Measurements from ENCODE around the gene MEOX1. TPM values are rescaled to one million over a fixed set of nuclear protein-coding genes. Genes with fewer than 3 reads are reported as not detected.

The MEOX1 gene
- total and polyA plus RNA-seq, 2 of the 13 experiments (the other 11 are each of a cell fraction or from before 2014, with no cell fraction given), result not detected

DNA sequence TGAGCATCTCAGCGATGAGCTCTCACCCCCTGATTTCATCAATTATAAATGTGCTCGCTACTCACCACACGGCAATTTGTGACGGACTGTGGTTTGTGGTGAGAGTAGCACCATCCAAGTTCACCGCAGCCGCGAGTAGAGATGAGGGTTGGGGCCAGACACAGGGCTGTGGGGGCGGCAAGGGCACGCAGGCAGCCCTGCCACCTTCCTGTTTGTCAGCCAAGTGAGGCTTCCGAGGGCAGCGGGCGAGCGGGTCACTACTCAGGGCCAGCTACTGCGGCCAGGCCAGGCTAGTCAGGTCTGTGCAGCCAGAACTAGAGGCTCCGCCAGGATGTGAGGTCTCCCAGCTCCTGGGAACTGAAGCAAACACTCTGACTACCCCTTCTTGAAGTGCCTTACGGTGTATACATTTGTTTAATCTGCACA is 39.6 kb upstream of the MEOX1 start (continued):
- TF ChIP-seq, protein P1, sequence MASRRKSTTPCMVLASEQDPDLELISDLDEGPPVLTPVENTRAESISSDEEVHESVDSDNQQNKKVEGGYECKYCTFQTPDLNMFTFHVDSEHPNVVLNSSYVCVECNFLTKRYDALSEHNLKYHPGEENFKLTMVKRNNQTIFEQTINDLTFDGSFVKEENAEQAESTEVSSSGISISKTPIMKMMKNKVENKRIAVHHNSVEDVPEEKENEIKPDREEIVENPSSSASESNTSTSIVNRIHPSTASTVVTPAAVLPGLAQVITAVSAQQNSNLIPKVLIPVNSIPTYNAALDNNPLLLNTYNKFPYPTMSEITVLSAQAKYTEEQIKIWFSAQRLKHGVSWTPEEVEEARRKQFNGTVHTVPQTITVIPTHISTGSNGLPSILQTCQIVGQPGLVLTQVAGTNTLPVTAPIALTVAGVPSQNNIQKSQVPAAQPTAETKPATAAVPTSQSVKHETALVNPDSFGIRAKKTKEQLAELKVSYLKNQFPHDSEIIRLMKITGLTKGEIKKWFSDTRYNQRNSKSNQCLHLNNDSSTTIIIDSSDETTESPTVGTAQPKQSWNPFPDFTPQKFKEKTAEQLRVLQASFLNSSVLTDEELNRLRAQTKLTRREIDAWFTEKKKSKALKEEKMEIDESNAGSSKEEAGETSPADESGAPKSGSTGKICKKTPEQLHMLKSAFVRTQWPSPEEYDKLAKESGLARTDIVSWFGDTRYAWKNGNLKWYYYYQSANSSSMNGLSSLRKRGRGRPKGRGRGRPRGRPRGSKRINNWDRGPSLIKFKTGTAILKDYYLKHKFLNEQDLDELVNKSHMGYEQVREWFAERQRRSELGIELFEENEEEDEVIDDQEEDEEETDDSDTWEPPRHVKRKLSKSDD (CRISPR knock-in tag; IDR thresholded peaks at IDR 0.05; ENCODE audit: low read depth), result no peak
- TF ChIP-seq ZNF850 (CRISPR knock-in tag; conservative IDR thresholded peaks at IDR 0.05), result no peak
- TF ChIP-seq ZBTB3 (CRISPR knock-in tag; IDR thresholded peaks at IDR 0.05; ENCODE audit: borderline replicate concordance, low read depth), result no peak
- TF ChIP-seq HIVEP1 (CRISPR knock-in tag; IDR thresholded peaks at IDR 0.05), result peak; percentile 48; the same call in 1 of the 2 replicates
- TF ChIP-seq ZNF761 (CRISPR knock-in tag; conservative IDR thresholded peaks at IDR 0.05), result no peak
- TF ChIP-seq ZNF274 (CRISPR knock-in tag; IDR thresholded peaks at IDR 0.05), result no peak

DNA sequence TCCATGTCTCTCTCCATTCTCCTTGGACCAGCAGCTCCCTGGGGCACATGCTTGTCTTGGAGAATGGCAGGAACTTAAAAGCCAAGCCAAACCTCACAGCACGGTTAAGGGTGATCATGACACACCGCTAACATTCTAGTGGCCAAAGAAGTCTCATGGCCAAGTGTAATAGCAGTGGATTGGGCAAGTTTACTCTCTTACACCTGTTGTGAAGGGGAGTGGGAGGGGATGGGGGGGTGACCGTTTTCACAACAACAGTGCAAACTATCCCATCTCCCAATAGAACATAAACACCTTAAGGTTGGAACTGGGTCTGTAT is 37.7 kb upstream of the MEOX1 start:
- ATAC-seq, result no peak
- no peak for FAIRE-seq
- in situ Hi-C loops (cut with HindIII; ENCODE audit: extremely low pct_ligation_motif_present, low pct_unique_long_range_greater_than_20kb), result no loop called here
- no peak overlapping the region for H3K4me3 ChIP-seq (replicated peaks in 1 of 3; ENCODE audit: insufficient read depth in 1 of 3, low read depth in 2 of 3, low read length in 3 of 3)
- no TSS peak for BruUV-seq (replicated peaks)
- no peaks in the 10 kb centered on the region for H3K79me2 ChIP-seq (ENCODE audit: insufficient read depth, low read length)
- H3K4me1 ChIP-seq (ENCODE audit: insufficient read depth, low read length), result peaks cover 24% of the 10 kb centered on the region
- H3K4me2 ChIP-seq (ENCODE audit: low read depth, low read length), result no peak overlapping the region
- no peaks in the 10 kb centered on the region for H3K9me3 ChIP-seq (ENCODE audit: low read length)
- intact Hi-C loops (cut with micrococcal nuclease; ENCODE audit: unreplicated experiment), result no loop called here
- DNase-seq (ENCODE audit: low spot score), result no peak
- no peak overlapping the region for H3K27ac ChIP-seq (ENCODE audit: extremely low read length, insufficient read depth, low read length)
- H4K20me1 ChIP-seq (ENCODE audit: insufficient read depth, low read length), result no peaks in the 10 kb centered on the region
- H3K36me3 ChIP-seq (replicated peaks in 1 of 2; ENCODE audit: control insufficient read depth in 1 of 2, insufficient read depth in 2 of 2, low read length in 2 of 2), result no peaks in the 10 kb centered on the region
- TF ChIP-seq FOXK1 (CRISPR knock-in tag; IDR thresholded peaks at IDR 0.05; ENCODE audit: borderline replicate concordance, low read depth), result no peak
- TF ChIP-seq ATF7-NPFF (CRISPR knock-in tag; IDR thresholded peaks at IDR 0.05; ENCODE audit: low read depth), result no peak
- TF ChIP-seq REPIN1 (CRISPR knock-in tag; IDR thresholded peaks at IDR 0.05; ENCODE audit: borderline replicate concordance, low read depth), result no peak
- no peak for TF ChIP-seq MIXL1 (CRISPR knock-in tag; IDR thresholded peaks at IDR 0.05)
- TF ChIP-seq, protein P2, sequence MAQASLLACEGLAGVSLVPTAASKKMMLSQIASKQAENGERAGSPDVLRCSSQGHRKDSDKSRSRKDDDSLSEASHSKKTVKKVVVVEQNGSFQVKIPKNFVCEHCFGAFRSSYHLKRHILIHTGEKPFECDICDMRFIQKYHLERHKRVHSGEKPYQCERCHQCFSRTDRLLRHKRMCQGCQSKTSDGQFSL (CRISPR knock-in tag; IDR thresholded peaks at IDR 0.05), result no peak
- TF ChIP-seq, protein P3, sequence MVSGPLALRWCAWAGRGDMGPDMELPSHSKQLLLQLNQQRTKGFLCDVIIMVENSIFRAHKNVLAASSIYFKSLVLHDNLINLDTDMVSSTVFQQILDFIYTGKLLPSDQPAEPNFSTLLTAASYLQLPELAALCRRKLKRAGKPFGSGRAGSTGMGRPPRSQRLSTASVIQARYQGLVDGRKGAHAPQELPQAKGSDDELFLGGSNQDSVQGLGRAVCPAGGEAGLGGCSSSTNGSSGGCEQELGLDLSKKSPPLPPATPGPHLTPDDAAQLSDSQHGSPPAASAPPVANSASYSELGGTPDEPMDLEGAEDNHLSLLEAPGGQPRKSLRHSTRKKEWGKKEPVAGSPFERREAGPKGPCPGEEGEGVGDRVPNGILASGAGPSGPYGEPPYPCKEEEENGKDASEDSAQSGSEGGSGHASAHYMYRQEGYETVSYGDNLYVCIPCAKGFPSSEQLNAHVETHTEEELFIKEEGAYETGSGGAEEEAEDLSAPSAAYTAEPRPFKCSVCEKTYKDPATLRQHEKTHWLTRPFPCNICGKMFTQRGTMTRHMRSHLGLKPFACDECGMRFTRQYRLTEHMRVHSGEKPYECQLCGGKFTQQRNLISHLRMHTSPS (CRISPR knock-in tag; IDR thresholded peaks at IDR 0.05; ENCODE audit: low read depth), result no peak
- TF ChIP-seq, protein P4, sequence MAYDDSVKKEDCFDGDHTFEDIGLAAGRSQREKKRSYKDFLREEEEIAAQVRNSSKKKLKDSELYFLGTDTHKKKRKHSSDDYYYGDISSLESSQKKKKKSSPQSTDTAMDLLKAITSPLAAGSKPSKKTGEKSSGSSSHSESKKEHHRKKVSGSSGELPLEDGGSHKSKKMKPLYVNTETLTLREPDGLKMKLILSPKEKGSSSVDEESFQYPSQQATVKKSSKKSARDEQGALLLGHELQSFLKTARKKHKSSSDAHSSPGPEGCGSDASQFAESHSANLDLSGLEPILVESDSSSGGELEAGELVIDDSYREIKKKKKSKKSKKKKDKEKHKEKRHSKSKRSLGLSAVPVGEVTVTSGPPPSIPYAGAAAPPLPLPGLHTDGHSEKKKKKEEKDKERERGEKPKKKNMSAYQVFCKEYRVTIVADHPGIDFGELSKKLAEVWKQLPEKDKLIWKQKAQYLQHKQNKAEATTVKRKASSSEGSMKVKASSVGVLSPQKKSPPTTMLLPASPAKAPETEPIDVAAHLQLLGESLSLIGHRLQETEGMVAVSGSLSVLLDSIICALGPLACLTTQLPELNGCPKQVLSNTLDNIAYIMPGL (CRISPR knock-in tag; IDR thresholded peaks at IDR 0.05; ENCODE audit: borderline replicate concordance in 1 of 2, low read depth in 1 of 2), result no peak
- no peak for TF ChIP-seq ZNF180 (CRISPR knock-in tag; IDR thresholded peaks at IDR 0.05; ENCODE audit: borderline replicate concordance, low read depth)
- TF ChIP-seq, protein P5, sequence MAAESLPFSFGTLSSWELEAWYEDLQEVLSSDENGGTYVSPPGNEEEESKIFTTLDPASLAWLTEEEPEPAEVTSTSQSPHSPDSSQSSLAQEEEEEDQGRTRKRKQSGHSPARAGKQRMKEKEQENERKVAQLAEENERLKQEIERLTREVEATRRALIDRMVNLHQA (CRISPR knock-in tag; IDR thresholded peaks at IDR 0.05), result no peak
- TF ChIP-seq ZNF24 (IDR thresholded peaks at IDR 0.05), result no peak
- peaks cover 11 to 34% of the 10 kb centered on the region in 2 experiments for H3K27me3 ChIP-seq (ENCODE audit: control insufficient read depth in 1 of 2, insufficient read depth in 2 of 2, low read length in 2 of 2)
- WGBS (ENCODE audit: low lambda C conversion rate), result 3% methylated on average over 3 of the region's 3 CpGs
- H2AFZ ChIP-seq (ENCODE audit: low read length), result no peak overlapping the region
- H3K9ac ChIP-seq (ENCODE audit: insufficient read depth, low read depth, low read length), result no peak overlapping the region
- CTCF ChIA-PET (ENCODE audit: low intra/inter-chr PET ratio, low total read pairs), result interaction anchor here (1.2 kb wide), 1 partner anchor 61 kb away, joined by 3 read pairs; no protein-coding TSS in a partner anchor
- POLR2A ChIA-PET, result no interaction called here
